ENCODE results near the gene IL4R. TPM values are rescaled to one million over a fixed set of nuclear protein-coding genes. Genes with fewer than 3 reads are reported as not detected.

IL4R gene
- total RNA-seq, 2 donors from 2014 or later = 30.6 to 31.6 TPM

- WGBS, 2 experiments (ENCODE audit: insufficient coverage in 1 of 2, insufficient read length in 1 of 2) = 94 to 97% methylated on average over 5 to 10 of the region's 10 CpGs
- Mint-ChIP-seq H3K4me3 (no peak overlapping the region), H3K27ac (no peak overlapping the region), H3K27me3 (ENCODE audit: insufficient read depth) (no peaks in the 10 kb centered on the region), H3K4me1 (peaks cover 29% of the 10 kb centered on the region), H3K36me3 (ENCODE audit: low read depth) (peaks cover 39% of the 10 kb centered on the region), H3K9me3 (peaks cover 18% of the 10 kb centered on the region)
- no peaks in the 10 kb centered on the region for H3K4me1 ChIP-seq (ENCODE audit: control insufficient read depth, insufficient read depth, low read length)
- TF ChIP-seq, protein P1, sequence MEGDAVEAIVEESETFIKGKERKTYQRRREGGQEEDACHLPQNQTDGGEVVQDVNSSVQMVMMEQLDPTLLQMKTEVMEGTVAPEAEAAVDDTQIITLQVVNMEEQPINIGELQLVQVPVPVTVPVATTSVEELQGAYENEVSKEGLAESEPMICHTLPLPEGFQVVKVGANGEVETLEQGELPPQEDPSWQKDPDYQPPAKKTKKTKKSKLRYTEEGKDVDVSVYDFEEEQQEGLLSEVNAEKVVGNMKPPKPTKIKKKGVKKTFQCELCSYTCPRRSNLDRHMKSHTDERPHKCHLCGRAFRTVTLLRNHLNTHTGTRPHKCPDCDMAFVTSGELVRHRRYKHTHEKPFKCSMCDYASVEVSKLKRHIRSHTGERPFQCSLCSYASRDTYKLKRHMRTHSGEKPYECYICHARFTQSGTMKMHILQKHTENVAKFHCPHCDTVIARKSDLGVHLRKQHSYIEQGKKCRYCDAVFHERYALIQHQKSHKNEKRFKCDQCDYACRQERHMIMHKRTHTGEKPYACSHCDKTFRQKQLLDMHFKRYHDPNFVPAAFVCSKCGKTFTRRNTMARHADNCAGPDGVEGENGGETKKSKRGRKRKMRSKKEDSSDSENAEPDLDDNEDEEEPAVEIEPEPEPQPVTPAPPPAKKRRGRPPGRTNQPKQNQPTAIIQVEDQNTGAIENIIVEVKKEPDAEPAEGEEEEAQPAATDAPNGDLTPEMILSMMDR (conservative IDR thresholded peaks at IDR 0.05) = no peak
- H3K27me3 ChIP-seq (ENCODE audit: control insufficient read depth, insufficient read depth, low read length, poor library complexity, severe bottlenecking) = no peaks in the 10 kb centered on the region
- no peak overlapping the region for H3K27ac ChIP-seq (ENCODE audit: low read depth, low read length)
- no peak overlapping the region for H3K4me3 ChIP-seq (ENCODE audit: low read length)
- H3K9ac ChIP-seq (ENCODE audit: extremely low read depth, low read length, poor library complexity, severe bottlenecking) = no peak overlapping the region
- H3K36me3 ChIP-seq (ENCODE audit: control insufficient read depth, insufficient read depth, low read length) = peaks cover 5% of the 10 kb centered on the region
- H3K9me3 ChIP-seq (ENCODE audit: control insufficient read depth, low read length) = peaks cover 12% of the 10 kb centered on the region
- no peak for DNase-seq
Observed at GRCh38 chr16:27334192-27334764, 20.5 kb downstream of the IL4R start.

- peaks cover 40% of the 10 kb centered on the region for H3K36me3 Mint-ChIP-seq (ENCODE audit: low read depth)
- no peak overlapping the region for H3K4me3 Mint-ChIP-seq
- TF ChIP-seq, protein P1 (conservative IDR thresholded peaks at IDR 0.05) = no peak
- Histone ChIP-seq H3K9ac (ENCODE audit: extremely low read depth, low read length, poor library complexity, severe bottlenecking) (no peak overlapping the region), H3K4me3 (ENCODE audit: low read length) (no peak overlapping the region), H3K27me3 (ENCODE audit: control insufficient read depth, insufficient read depth, low read length, poor library complexity, severe bottlenecking) (no peaks in the 10 kb centered on the region), H3K36me3 (ENCODE audit: control insufficient read depth, insufficient read depth, low read length) (peaks cover 6% of the 10 kb centered on the region), H3K4me1 (ENCODE audit: control insufficient read depth, insufficient read depth, low read length) (no peaks in the 10 kb centered on the region), H3K27ac (ENCODE audit: low read depth, low read length) (no peak overlapping the region), H3K9me3 (ENCODE audit: control insufficient read depth, low read length) (peaks cover 13% of the 10 kb centered on the region)
- H3K27me3 Mint-ChIP-seq (ENCODE audit: insufficient read depth) = no peaks in the 10 kb centered on the region
- WGBS, 2 experiments (ENCODE audit: insufficient coverage in 1 of 2, insufficient read length in 1 of 2) = 92 to 98% methylated on average over 7 of the region's 7 CpGs
- no peak for DNase-seq
- peaks cover 18% of the 10 kb centered on the region for H3K9me3 Mint-ChIP-seq
- H3K4me1 Mint-ChIP-seq = peaks cover 24% of the 10 kb centered on the region
- no peak overlapping the region for H3K27ac Mint-ChIP-seq
Observed at GRCh38 chr16:27334838-27335237, 21.1 kb downstream of the IL4R start.

DNA sequence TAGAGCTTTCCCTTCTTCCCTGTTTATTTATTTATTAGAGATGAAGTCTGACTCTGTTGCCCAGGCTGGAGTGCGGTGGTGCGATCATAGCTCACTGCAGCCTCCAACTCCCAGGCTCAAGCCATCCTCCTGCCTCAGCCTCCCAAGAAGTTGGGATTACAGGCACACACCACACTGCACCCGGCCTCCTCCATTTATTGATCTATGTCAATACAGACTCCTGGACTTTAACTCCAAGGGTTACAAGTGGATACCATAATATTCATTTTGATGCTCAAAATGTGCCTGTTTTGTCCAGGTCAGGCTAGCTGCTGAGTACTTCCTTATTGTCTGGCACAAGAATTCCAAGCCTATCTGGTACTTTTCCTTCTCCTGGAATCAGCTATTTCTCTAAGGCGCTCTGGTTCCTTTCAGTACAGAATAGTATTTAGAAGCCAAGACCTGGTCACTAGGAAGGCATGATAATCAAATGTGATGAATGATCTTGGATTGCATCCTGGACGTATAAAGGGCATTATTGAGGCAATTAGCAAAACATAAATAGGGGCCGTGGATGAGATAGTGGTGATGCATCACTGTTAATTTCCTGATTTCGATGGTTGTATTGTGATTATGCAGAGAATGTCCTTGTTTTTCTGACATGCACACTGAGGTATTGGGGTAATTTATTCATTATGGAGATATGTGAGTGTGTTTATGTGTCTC, 21.7 kb downstream of the IL4R start:
- Histone ChIP-seq H3K9ac (ENCODE audit: extremely low read depth, low read length, poor library complexity, severe bottlenecking) (no peak overlapping the region), H3K27ac (ENCODE audit: low read depth, low read length) (no peak overlapping the region), H3K36me3 (ENCODE audit: control insufficient read depth, insufficient read depth, low read length) (peaks cover 6% of the 10 kb centered on the region), H3K9me3 (ENCODE audit: control insufficient read depth, low read length) (peaks cover 13% of the 10 kb centered on the region), H3K4me1 (ENCODE audit: control insufficient read depth, insufficient read depth, low read length) (no peaks in the 10 kb centered on the region), H3K4me3 (ENCODE audit: low read length) (no peak overlapping the region), H3K27me3 (ENCODE audit: control insufficient read depth, insufficient read depth, low read length, poor library complexity, severe bottlenecking) (no peaks in the 10 kb centered on the region)
- no peak for DNase-seq
- Mint-ChIP-seq H3K27ac (no peak overlapping the region), H3K9me3 (peaks cover 18% of the 10 kb centered on the region), H3K4me3 (no peak overlapping the region), H3K4me1 (peaks cover 22% of the 10 kb centered on the region), H3K36me3 (ENCODE audit: low read depth) (peaks cover 44% of the 10 kb centered on the region), H3K27me3 (ENCODE audit: insufficient read depth) (no peaks in the 10 kb centered on the region)
- WGBS, 2 experiments (ENCODE audit: insufficient coverage in 1 of 2, insufficient read length in 1 of 2) = 87 to 97% methylated on average over 4 to 7 of the region's 7 CpGs
- TF ChIP-seq, protein P1 (conservative IDR thresholded peaks at IDR 0.05) = no peak

Data from endodermal cell (in vitro differentiated cells).